ENCODE results near the gene F2R.

The F2R gene

GRCh38 chr5:76723906-76724305 lies 8.0 kb downstream of the F2R start:
- no peak for TF ChIP-seq CTCF (IDR thresholded peaks at IDR 0.05)
- Mint-ChIP-seq H3K27me3 (ENCODE audit: low read depth, poor library complexity) (no peaks in the 10 kb centered on the region), H3K36me3 (ENCODE audit: low read depth) (peaks cover 57% of the 10 kb centered on the region), H3K27ac (no peak overlapping the region), H3K9me3 (peaks cover 40% of the 10 kb centered on the region), H3K4me1 (peaks cover 9% of the 10 kb centered on the region), H3K4me3 (no peak overlapping the region)
- no peak for DNase-seq

GRCh38 chr5:76724871-76725270 lies 8.9 kb downstream of the F2R start:
- Mint-ChIP-seq H3K4me3 (no peak overlapping the region), H3K36me3 (ENCODE audit: low read depth) (peaks cover 64% of the 10 kb centered on the region), H3K27me3 (ENCODE audit: low read depth, poor library complexity) (no peaks in the 10 kb centered on the region), H3K4me1 (peaks cover 8% of the 10 kb centered on the region), H3K27ac (no peak overlapping the region), H3K9me3 (peaks cover 50% of the 10 kb centered on the region)
- no peak for TF ChIP-seq CTCF (IDR thresholded peaks at IDR 0.05)
- DNase-seq, result no peak

- H3K4me3 Mint-ChIP-seq, result no peak overlapping the region
- H3K9me3 Mint-ChIP-seq, result peaks cover 63% of the 10 kb centered on the region
- DNase-seq, result no peak
- peaks cover 92% of the 10 kb centered on the region for H3K36me3 Mint-ChIP-seq (ENCODE audit: low read depth)
- no peak for TF ChIP-seq CTCF (IDR thresholded peaks at IDR 0.05)
- H3K27ac Mint-ChIP-seq, result no peak overlapping the region
- peaks cover 2% of the 10 kb centered on the region for H3K27me3 Mint-ChIP-seq (ENCODE audit: low read depth, poor library complexity)
- H3K4me1 Mint-ChIP-seq, result peaks cover 8% of the 10 kb centered on the region
Observed at GRCh38 chr5:76728965-76729364, 13.0 kb downstream of the F2R start.

- Mint-ChIP-seq H3K36me3 (ENCODE audit: low read depth) (peaks cover 94% of the 10 kb centered on the region), H3K4me3 (no peak overlapping the region), H3K27ac (no peak overlapping the region)
Observed at GRCh38 chr5:76729373-76730290, 13.7 kb downstream of the F2R start.

GRCh38 chr5:76732405-76733048 lies 16.6 kb downstream of the F2R start:
- no peak overlapping the region for H3K27ac Mint-ChIP-seq
- peaks cover 36% of the 10 kb centered on the region for H3K9me3 Mint-ChIP-seq
- no peak overlapping the region for H3K4me3 Mint-ChIP-seq
- H3K27me3 Mint-ChIP-seq (ENCODE audit: low read depth, poor library complexity), result peaks cover 2% of the 10 kb centered on the region
- peaks cover 79% of the 10 kb centered on the region for H3K36me3 Mint-ChIP-seq (ENCODE audit: low read depth)
- TF ChIP-seq CTCF (IDR thresholded peaks at IDR 0.05), result no peak
- peaks cover 15% of the 10 kb centered on the region for H3K4me1 Mint-ChIP-seq
- no peak for DNase-seq

More at GRCh38 chr5:76729373-76730290, 13.7 kb downstream of the F2R start:
- no peak for TF ChIP-seq CTCF (IDR thresholded peaks at IDR 0.05)
- H3K9me3 Mint-ChIP-seq, result peaks cover 63% of the 10 kb centered on the region
- peaks cover 2% of the 10 kb centered on the region for H3K27me3 Mint-ChIP-seq (ENCODE audit: low read depth, poor library complexity)
- H3K4me1 Mint-ChIP-seq, result peaks cover 5% of the 10 kb centered on the region
- DNase-seq, result no peak

Data from nephron progenitor cell (in vitro differentiated cells).